ENCODE measurements around the gene SAT1. TPM values are rescaled to one million over a fixed set of nuclear protein-coding genes. Genes with fewer than 3 reads are reported as not detected.
A peak's percentile ranks its signal among the peaks of the same experiment; 100 is the strongest.

The SAT1 gene
- total RNA-seq, 1 donor from 2014 or later: 263 TPM

DNA sequence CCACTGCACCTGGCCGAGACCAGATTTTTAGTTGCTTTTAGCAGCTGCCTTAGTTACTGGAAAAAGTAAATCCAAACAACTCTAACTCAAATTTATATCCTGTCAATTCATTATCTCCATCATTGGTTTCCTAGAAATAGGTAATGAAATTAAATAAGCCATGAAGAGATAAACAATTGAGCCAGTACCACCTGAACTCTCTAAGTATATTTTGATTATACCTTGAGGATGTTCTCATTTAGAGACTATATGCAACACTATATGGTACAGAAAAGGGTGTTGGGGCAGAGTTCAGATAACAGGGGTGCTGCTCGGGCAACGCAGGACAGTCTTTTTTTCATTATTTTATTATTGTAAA is 35.0 kb downstream of the SAT1 start:
- TF ChIP-seq, protein P1, sequence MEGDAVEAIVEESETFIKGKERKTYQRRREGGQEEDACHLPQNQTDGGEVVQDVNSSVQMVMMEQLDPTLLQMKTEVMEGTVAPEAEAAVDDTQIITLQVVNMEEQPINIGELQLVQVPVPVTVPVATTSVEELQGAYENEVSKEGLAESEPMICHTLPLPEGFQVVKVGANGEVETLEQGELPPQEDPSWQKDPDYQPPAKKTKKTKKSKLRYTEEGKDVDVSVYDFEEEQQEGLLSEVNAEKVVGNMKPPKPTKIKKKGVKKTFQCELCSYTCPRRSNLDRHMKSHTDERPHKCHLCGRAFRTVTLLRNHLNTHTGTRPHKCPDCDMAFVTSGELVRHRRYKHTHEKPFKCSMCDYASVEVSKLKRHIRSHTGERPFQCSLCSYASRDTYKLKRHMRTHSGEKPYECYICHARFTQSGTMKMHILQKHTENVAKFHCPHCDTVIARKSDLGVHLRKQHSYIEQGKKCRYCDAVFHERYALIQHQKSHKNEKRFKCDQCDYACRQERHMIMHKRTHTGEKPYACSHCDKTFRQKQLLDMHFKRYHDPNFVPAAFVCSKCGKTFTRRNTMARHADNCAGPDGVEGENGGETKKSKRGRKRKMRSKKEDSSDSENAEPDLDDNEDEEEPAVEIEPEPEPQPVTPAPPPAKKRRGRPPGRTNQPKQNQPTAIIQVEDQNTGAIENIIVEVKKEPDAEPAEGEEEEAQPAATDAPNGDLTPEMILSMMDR (IDR thresholded peaks at IDR 0.05): no peak
- Mint-ChIP-seq H3K36me3 (ENCODE audit: low read depth) (no peaks in the 10 kb centered on the region), H3K4me1 (ENCODE audit: low read depth) (peaks cover 10% of the 10 kb centered on the region), H3K4me3 (ENCODE audit: unreplicated experiment) (no peak overlapping the region), H3K27me3 (ENCODE audit: low read depth) (no peaks in the 10 kb centered on the region), H3K9me3 (ENCODE audit: low read depth) (peaks cover 3% of the 10 kb centered on the region), H3K27ac (ENCODE audit: unreplicated experiment) (no peak overlapping the region)
- no peak for DNase-seq (ENCODE audit: low spot score)

DNA sequence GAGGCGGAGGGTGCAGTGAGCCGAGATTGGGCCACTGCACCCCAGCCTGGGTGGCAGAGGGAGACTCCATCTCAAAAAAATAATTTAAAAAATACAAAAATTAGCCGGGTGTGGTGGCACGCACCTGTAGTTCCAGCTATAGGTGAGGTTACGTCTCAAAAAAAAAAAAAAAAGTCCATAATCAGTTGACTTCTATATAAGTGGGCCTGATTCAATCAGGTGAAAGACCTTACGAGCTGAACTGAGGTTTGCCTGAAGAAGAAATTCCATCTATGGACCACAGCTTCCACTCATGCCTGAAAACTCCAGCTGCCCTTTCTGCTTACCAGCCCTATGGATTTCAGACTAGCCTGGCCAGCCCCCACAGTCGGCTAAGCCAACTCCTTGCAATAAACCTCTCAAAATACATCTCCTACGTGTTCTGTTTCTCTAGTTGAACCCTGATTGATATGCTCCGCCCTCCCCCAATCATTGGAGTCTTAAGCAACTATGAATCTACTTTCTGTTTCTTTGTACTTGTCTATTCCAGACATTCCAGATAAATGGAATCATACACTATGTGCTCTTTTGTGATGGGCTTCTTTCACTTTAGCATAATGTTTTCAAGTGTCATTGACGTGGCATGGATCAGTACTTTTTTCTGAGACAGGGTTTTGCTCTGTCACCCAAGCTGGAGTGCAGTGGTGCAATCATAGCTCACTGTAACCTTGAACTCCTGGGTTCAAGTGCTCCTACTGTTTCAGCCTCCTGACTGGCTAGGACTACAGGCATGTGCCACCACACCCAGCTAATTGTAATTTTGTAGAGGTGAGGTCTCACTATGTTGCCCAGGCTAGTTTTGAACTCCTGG is 36.6 kb downstream of the SAT1 start:
- no peaks in the 10 kb centered on the region for H3K9me3 Mint-ChIP-seq (ENCODE audit: low read depth)
- no peaks in the 10 kb centered on the region for H3K27me3 Mint-ChIP-seq (ENCODE audit: low read depth)
- peak overlapping the region; percentile 27 for H3K27ac Mint-ChIP-seq (ENCODE audit: unreplicated experiment)
- DNase-seq (ENCODE audit: low spot score): no peak
- no peak overlapping the region for H3K4me3 Mint-ChIP-seq (ENCODE audit: unreplicated experiment)
- H3K36me3 Mint-ChIP-seq (ENCODE audit: low read depth): no peaks in the 10 kb centered on the region
- TF ChIP-seq, protein P1 (IDR thresholded peaks at IDR 0.05): no peak
- peaks cover 10% of the 10 kb centered on the region for H3K4me1 Mint-ChIP-seq (ENCODE audit: low read depth)

DNA sequence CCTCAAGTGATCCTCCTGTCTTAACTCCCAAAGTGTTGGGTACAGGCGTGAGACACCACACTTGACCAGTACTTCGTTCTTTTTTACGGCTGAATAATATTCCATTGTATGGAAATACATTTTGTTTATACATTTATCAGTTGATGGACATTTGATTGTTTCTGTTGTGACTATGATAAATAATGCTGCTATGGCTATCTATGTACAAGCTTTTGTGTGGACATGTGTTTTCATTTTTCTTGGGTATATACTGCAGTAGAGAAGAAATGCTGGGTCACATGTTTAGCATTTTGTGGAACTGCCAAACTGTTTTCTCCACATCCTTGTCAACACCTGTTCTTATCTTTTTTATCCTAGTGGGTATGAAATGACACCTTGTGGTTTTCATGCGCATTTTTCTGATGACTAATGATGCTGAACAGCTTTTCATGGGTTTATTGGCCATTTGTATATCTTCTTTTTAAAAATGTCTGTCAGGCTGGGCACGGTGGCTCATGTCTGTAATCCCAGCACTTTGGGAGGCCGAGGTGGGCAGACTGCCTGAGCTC is 37.3 kb downstream of the SAT1 start:
- Mint-ChIP-seq H3K4me3 (ENCODE audit: unreplicated experiment) (no peak overlapping the region), H3K4me1 (ENCODE audit: low read depth) (peaks cover 10% of the 10 kb centered on the region), H3K36me3 (ENCODE audit: low read depth) (no peaks in the 10 kb centered on the region), H3K27ac (ENCODE audit: unreplicated experiment) (no peak overlapping the region), H3K9me3 (ENCODE audit: low read depth) (no peaks in the 10 kb centered on the region), H3K27me3 (ENCODE audit: low read depth) (no peaks in the 10 kb centered on the region)
- TF ChIP-seq, protein P1 (IDR thresholded peaks at IDR 0.05): no peak
- no peak for DNase-seq (ENCODE audit: low spot score)

DNA sequence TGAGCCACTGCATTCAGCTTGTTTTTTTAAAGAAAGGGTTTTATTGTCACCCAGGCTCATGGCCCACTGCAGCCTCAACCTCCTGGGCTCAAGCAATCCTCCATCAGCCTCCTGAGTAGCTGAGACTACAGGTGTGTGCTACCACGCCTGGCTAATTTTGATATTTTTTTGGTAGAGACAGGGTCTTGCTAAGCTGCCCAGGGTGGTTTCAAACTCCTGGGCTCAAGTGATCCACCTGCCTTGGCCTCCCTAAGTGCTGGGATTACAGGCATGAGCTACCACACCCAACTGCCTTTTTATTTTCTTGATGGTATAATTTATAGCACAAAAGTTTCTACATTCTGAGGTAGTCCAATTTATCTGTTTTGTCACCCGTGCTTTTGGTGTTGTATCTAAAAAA is 38.9 kb downstream of the SAT1 start:
- Mint-ChIP-seq H3K9me3 (ENCODE audit: low read depth) (no peaks in the 10 kb centered on the region), H3K4me3 (ENCODE audit: unreplicated experiment) (no peak overlapping the region), H3K4me1 (ENCODE audit: low read depth) (peaks cover 10% of the 10 kb centered on the region), H3K27me3 (ENCODE audit: low read depth) (no peaks in the 10 kb centered on the region), H3K36me3 (ENCODE audit: low read depth) (peaks cover 5% of the 10 kb centered on the region), H3K27ac (ENCODE audit: unreplicated experiment) (no peak overlapping the region)
- no peak for DNase-seq (ENCODE audit: low spot score)
- TF ChIP-seq, protein P1 (IDR thresholded peaks at IDR 0.05): no peak

DNA sequence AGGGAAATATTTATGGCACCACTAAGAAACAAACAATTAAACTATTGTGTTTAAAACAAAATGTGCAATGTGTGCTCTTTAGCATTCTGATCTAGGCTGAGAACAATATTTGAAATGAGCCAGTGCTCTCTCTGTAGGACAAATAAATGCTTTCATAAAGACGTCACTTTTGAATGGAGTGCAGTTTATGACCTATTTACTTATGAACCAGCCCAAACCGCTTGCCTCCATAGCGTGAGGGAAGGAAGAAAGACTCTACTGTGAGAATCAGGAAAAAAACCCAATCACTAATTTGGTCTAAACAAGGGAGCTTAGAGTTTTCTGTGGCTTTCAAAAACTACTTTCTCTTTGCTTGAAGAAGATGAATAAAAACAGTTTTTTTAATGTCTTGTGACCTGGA is 39.4 kb downstream of the SAT1 start:
- TF ChIP-seq, protein P1 (IDR thresholded peaks at IDR 0.05): no peak
- H3K4me1 Mint-ChIP-seq (ENCODE audit: low read depth): peaks cover 10% of the 10 kb centered on the region
- no peaks in the 10 kb centered on the region for H3K9me3 Mint-ChIP-seq (ENCODE audit: low read depth)
- no peak for DNase-seq (ENCODE audit: low spot score)
- no peak overlapping the region for H3K4me3 Mint-ChIP-seq (ENCODE audit: unreplicated experiment)
- no peaks in the 10 kb centered on the region for H3K27me3 Mint-ChIP-seq (ENCODE audit: low read depth)
- H3K36me3 Mint-ChIP-seq (ENCODE audit: low read depth): peaks cover 5% of the 10 kb centered on the region
- peak overlapping the region; percentile 49 for H3K27ac Mint-ChIP-seq (ENCODE audit: unreplicated experiment)

Data from chondrocyte (in vitro differentiated cells).